Measurements from ENCODE around the gene TMEM200C. TPM values are rescaled to one million over a fixed set of nuclear protein-coding genes. Genes with fewer than 3 reads are reported as not detected.

TMEM200C gene
- total and polyA plus RNA-seq, 10 of the 15 experiments (the other 5 are each of a cell fraction or from before 2014, with no cell fraction given), result not detected

GRCh38 chr18:5941890-5942289 lies 46.6 kb upstream of the TMEM200C start:
- H3K4me3 ChIP-seq, result no peak overlapping the region

More at GRCh38 chr18:5941890-5942289, 46.6 kb upstream of the TMEM200C start:
- H3K4me1 ChIP-seq (ENCODE audit: control insufficient read depth, insufficient read depth, low read length), result no peaks in the 10 kb centered on the region
- ChIA-PET RAD21 (ENCODE audit: unreplicated experiment) (no interaction called here), POLR2A (no interaction called here), SMC1A (ENCODE audit: uncharacterized antibody, unreplicated experiment) (no interaction called here), CTCF (no interaction called here)
- peaks cover 0 to 2% of the 10 kb centered on the region in 2 experiments; a peak in 1 of 4 replicates for H3K27me3 ChIP-seq (replicated peaks in 1 of 2; ENCODE audit: control insufficient read depth in 2 of 2, insufficient read depth in 2 of 2, low read length in 1 of 2)
- FAIRE-seq, result no peak
- TF ChIP-seq RB1 (IDR thresholded peaks at IDR 0.05; ENCODE audit: borderline replicate concordance) (no peak), SMARCA5 (IDR thresholded peaks at IDR 0.05) (no peak), POLR2AphosphoS5 (IDR thresholded peaks at IDR 0.05; ENCODE audit: low read length) (no peak), SKIL (IDR thresholded peaks at IDR 0.05; ENCODE audit: low read depth, poor library complexity, severe bottlenecking) (no peak), RELA (IDR thresholded peaks at IDR 0.05; ENCODE audit: borderline replicate concordance, partially characterized antibody) (no peak), USF1 (IDR thresholded peaks at IDR 0.05; ENCODE audit: borderline replicate concordance, extremely low read length, insufficient read depth, low read depth, low read length) (no peak), E4F1 (IDR thresholded peaks at IDR 0.05; ENCODE audit: borderline replicate concordance, partially characterized antibody) (no peak), ZNF274 (IDR thresholded peaks at IDR 0.05; ENCODE audit: insufficient read depth, insufficient read length) (no peak)
- in situ Hi-C loops (cut with MboI), result no loop called here
- DNase-seq (ENCODE audit: low read depth, low spot score), result no peak
- H3K36me3 ChIP-seq (ENCODE audit: control insufficient read depth in 2 of 2, insufficient read depth in 2 of 2, low read length in 1 of 2), result no peaks in the 10 kb centered on the region
- no peak overlapping the region for H3K4me2 ChIP-seq (ENCODE audit: control insufficient read depth, insufficient read depth)
- no peak overlapping the region for H3K9ac ChIP-seq (ENCODE audit: control insufficient read depth, insufficient read depth, low read length)
- no peaks in the 10 kb centered on the region for H3K9me3 ChIP-seq (replicated peaks; ENCODE audit: control insufficient read depth, insufficient read depth, low read length)
- no peak for ATAC-seq
- no peaks in the 10 kb centered on the region for H3K79me2 ChIP-seq (ENCODE audit: control insufficient read depth, insufficient read depth, low read length)
- 4% methylated on average over 3 of the region's 3 CpGs for WGBS (ENCODE audit: insufficient coverage, insufficient replicate concordance, low lambda C conversion rate, missing lambda C conversion rate)
- no TSS peak for BruUV-seq (replicated peaks)
- no peaks in the 10 kb centered on the region for H4K20me1 ChIP-seq (ENCODE audit: control insufficient read depth, insufficient read depth)
- no peak overlapping the region for H3K27ac ChIP-seq (ENCODE audit: control insufficient read depth, insufficient read depth)
- intact Hi-C loops (cut with micrococcal nuclease; ENCODE audit: unreplicated experiment), result no loop called here
- no peak overlapping the region for H2AFZ ChIP-seq (ENCODE audit: control insufficient read depth, low read depth, low read length)

Data from GM12878 (cell line).